Esophagus squamous epithelium (tissue), 5 donors: ENCODE results near the gene SNX24. TPM values are rescaled to one million over a fixed set of nuclear protein-coding genes. Genes with fewer than 3 reads are reported as not detected.

ENCODE experiments used
- DNase-seq: peaks from one replicate; lab custom pipeline; 2025; lab: John Stamatoyannopoulos, UW
- H3K27ac ChIP-seq, 4 donors: fragments of 200-600 bp; sonication (generic); one replicate each; pipeline ENCODE4 v1.5.1; 2016 to 2019; ENCODE audit warnings: mild to moderate bottlenecking in 1 of 4
- H3K27me3 ChIP-seq, 4 donors: fragments of 200-600 bp; sonication (generic); 1 replicate in 3 of 4; 2 replicates in 1 of 4; pipeline versions ENCODE4 v1.5.1 to v1.6.0; 2017 to 2021; ENCODE audit warnings: antibody characterized with exemption in 1 of 4
- H3K36me3 ChIP-seq, 3 donors: fragments of 200-600 bp; sonication (generic); one replicate each; pipeline ENCODE4 v1.5.1; 2016 to 2019
- H3K4me1 ChIP-seq, 3 donors: fragments of 200-600 bp; sonication (generic); one replicate each; pipeline ENCODE4 v1.5.1; 2017 to 2019
- H3K4me3 ChIP-seq, 4 donors: fragments of 200-600 bp; sonication (generic); 1 replicate in 3 of 4; 2 replicates in 1 of 4; pipeline ENCODE4 v1.5.1; 2016 to 2019; ENCODE audit warnings: mild to moderate bottlenecking in 2 of 4, moderate library complexity in 1 of 4
- H3K9me3 ChIP-seq, 3 donors: fragments of 200-600 bp; sonication (generic); one replicate each; pipeline ENCODE4 v1.5.1; 2016 to 2019
- CTCF ChIP-seq, 6 experiments: fragments of 450-650 bp in 4 of 6; fragments of 200-600 bp in 2 of 6; sonication (generic) in 2 of 6; IDR thresholded peaks; one replicate each; pipeline ENCODE4 v1.5.1; 2016 to 2019; ENCODE audit warnings: antibody characterized with exemption in 6 of 6, mild to moderate bottlenecking in 4 of 6, moderate library complexity in 4 of 6
- POLR2A ChIP-seq, 4 donors: fragments of 450-650 bp; IDR thresholded peaks; one replicate each; pipeline ENCODE4 v1.6.1; 2017; ENCODE audit warnings: antibody characterized with exemption in 4 of 4, mild to moderate bottlenecking in 4 of 4, moderate library complexity in 3 of 4
- WGBS, 2 donors: methylation state at CpG; one replicate each; pipeline ENCODE4 v1.1.5; 2018; 5-methylcytosine and 5-hydroxymethylcytosine counted together
- intact Hi-C: fragments of 100-400 bp; cut with DNase I; formaldehyde crosslinking; loops from one replicate; pipeline ENCODE4 v1.15.0; 2022
- total RNA-seq, 4 donors: library from RNA; depleted of rRNA; stranded (reverse); fragments of >200 nt; gene quantifications; one replicate each; pipeline ENCODE4 v1.1.0, GENCODE V29; 2016
- donor health status: DM: yes; HTN: yes; CAD: no.

Gene SNX24
- total RNA-seq, 4 donors from 2014 or later: 24.4 to 35.3 (median 28.6) TPM

DNA sequence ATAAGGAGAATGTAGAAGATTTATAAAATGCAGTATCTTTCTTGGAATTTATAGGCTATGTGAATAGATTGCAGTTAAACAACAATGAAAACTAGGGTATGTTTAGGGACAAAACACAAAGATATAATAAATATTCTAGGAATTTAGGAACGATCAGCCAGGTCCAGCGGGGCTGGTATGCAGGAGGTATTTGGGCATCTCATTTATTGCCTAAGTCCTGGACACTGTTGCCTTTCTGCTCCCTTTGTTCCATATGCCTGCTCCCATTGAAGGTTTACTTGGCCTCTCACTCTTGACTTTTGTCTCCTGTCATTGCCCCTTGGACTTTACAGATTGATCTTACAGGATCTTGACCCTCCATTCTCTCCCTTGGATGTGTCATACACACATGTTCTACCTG is 55.9 kb downstream of the SNX24 start:
- H3K36me3 ChIP-seq: peaks cover 0 to 7% (median 0%) of the 10 kb centered on the region in 3 donors
- no peak overlapping the region for H3K27ac ChIP-seq
- no peaks in the 10 kb centered on the region for H3K9me3 ChIP-seq
- no peaks in the 10 kb centered on the region for H3K27me3 ChIP-seq
- no peak overlapping the region for H3K4me3 ChIP-seq
- whole genome bisulfite sequencing, 2 donors: 88 to 90% methylated on average over 2 of the region's 2 CpGs
- DNase-seq: no peak
- H3K4me1 ChIP-seq: no peaks in the 10 kb centered on the region
- no peak for TF ChIP-seq CTCF (IDR thresholded peaks at IDR 0.05)
- no peak for TF ChIP-seq POLR2A (IDR thresholded peaks at IDR 0.05)
- intact Hi-C loops: no loop called here

DNA sequence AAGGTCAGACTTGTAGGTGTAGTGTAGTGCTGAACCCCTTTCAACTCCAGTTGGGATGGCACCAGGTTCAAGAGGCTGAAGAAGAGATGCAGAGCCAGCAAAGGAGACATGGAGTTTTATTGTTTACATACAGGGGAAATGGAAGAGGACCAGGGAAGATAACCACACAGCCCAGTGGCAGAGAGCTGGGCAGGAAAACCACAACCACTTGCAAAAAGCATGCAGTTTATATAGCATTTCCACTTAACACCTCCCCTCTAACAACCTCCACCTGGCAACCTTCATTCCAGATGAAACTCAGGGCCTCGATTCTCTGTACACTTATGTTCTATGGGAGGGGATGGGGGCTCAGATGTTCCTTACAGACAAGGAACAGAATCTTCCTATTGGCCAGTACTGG is 56.9 kb downstream of the SNX24 start:
- H3K36me3 ChIP-seq: peaks cover 0 to 7% (median 0%) of the 10 kb centered on the region in 3 donors
- DNase-seq: no peak
- peaks cover 0 to 2% (median 0%) of the 10 kb centered on the region in 3 donors for H3K4me1 ChIP-seq
- H3K9me3 ChIP-seq: no peaks in the 10 kb centered on the region
- intact Hi-C loops: no loop called here
- TF ChIP-seq POLR2A (IDR thresholded peaks at IDR 0.05): no peak
- no peak for TF ChIP-seq CTCF (IDR thresholded peaks at IDR 0.05)
- WGBS, 2 donors: 50 to 90% methylated on average over 1 of the region's 1 CpG
- no peaks in the 10 kb centered on the region for H3K27me3 ChIP-seq
- no peak overlapping the region for H3K27ac ChIP-seq
- H3K4me3 ChIP-seq: no peak overlapping the region

- TF ChIP-seq POLR2A (IDR thresholded peaks at IDR 0.05): no peak
- no peak for TF ChIP-seq CTCF (IDR thresholded peaks at IDR 0.05)
- no peaks in the 10 kb centered on the region for H3K9me3 ChIP-seq
- no peaks in the 10 kb centered on the region for H3K27me3 ChIP-seq
- 61 to 71% methylated on average over 4 of the region's 4 CpGs for WGBS, 2 donors
- H3K4me1 ChIP-seq: peaks cover 0 to 3% (median 0%) of the 10 kb centered on the region in 3 donors
- no peak overlapping the region for H3K4me3 ChIP-seq
- DNase-seq: no peak
- intact Hi-C loops: no loop called here
- no peak overlapping the region for H3K27ac ChIP-seq
- no peaks in the 10 kb centered on the region for H3K36me3 ChIP-seq
Measured at GRCh38 chr5:122906768-122907167, 61.4 kb downstream of the SNX24 start.

GRCh38 chr5:122907276-122907675 is 61.9 kb downstream of the SNX24 start:
- intact Hi-C loops: no loop called here
- TF ChIP-seq CTCF (IDR thresholded peaks at IDR 0.05) (no peak), POLR2A (IDR thresholded peaks at IDR 0.05) (no peak)
- Histone ChIP-seq H3K27ac (no peak overlapping the region), H3K4me1 (peaks cover 0 to 3% (median 0%) of the 10 kb centered on the region in 3 donors), H3K4me3 (no peak overlapping the region), H3K27me3 (no peaks in the 10 kb centered on the region), H3K36me3 (no peaks in the 10 kb centered on the region), H3K9me3 (no peaks in the 10 kb centered on the region)
- no peak for DNase-seq
- 35 to 55% methylated on average over 3 of the region's 3 CpGs for WGBS, 2 donors

GRCh38 chr5:122908108-122908507 is 62.7 kb downstream of the SNX24 start:
- H3K27me3 ChIP-seq: no peaks in the 10 kb centered on the region
- H3K36me3 ChIP-seq: no peaks in the 10 kb centered on the region
- no peak for DNase-seq
- H3K27ac ChIP-seq: no peak overlapping the region
- no peaks in the 10 kb centered on the region for H3K9me3 ChIP-seq
- intact Hi-C loops: no loop called here
- TF ChIP-seq CTCF (IDR thresholded peaks at IDR 0.05) (no peak), POLR2A (IDR thresholded peaks at IDR 0.05) (no peak)
- H3K4me1 ChIP-seq: peaks cover 0 to 3% (median 0%) of the 10 kb centered on the region in 3 donors
- H3K4me3 ChIP-seq: no peak overlapping the region
- WGBS, 2 donors: 88 to 94% methylated on average over 6 of the region's 6 CpGs
